ENCODE measurements around the gene DNM3.

The DNM3 gene

GRCh38 chr1:172203135-172203823 lies 362.0 kb downstream of the DNM3 start:
- no peak for DNase-seq

DNA sequence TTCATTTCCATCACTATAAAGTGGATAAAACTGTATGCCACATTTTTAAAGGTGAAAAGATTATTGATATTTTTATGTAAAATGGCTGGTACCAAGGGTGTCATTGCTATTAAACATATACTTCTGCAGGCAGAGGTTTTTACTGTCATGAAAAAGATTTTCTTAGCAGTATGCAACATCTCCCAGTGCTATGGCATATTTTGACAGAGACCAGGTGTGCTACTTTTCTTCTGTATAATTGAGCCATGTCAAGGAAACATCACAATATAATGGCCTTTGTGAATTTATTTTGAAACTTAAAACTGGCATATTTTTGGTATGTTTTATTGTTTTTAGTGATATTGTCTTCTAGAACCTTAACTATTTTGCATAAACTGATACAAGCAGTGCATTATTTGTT lies 362.6 kb downstream of the DNM3 start:
- DNase-seq, result no peak

- DNase-seq, result no peak
These were observed 365.0 kb downstream of the DNM3 start for GRCh38 chr1:172206256-172206655.

DNA sequence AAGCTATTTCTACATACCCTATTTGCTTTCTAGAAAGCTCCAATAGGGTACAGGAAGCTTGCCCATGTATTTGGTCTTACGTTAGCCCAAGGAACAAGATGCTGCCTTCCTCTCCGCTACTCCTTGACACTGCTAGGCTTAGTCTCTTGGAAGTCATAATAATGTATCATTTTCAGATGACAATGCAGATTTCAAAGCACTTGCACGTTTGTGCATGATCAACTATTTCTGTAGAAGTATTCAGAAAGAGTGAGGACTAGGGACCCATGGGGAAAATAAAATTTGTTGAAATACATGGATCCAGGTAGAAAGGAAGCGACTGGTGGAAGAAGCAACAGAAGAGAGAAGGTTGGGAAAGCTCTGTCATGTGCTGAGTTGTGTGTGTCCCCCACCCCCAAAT lies 367.3 kb downstream of the DNM3 start:
- DNase-seq, result no peak

DNA sequence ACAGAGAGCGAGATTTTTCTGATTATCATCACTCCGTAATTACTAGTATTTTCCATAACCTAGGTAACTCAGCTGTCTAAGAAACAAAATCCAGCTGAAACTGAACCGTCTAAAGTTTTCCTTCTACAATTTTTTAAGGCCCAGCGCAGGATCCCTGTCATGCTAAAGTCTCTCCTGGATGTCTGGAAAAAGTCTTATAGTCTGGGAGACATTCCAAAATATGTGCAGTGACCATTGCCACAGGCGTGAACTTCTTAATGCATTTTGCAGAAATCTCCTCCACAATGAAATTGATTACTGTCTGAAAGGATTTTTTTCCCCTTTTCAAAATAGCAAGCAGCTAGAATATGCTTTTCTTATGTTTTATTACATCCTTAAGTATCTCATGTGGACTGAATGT lies 369.9 kb downstream of the DNM3 start:
- DNase-seq, result no peak

GRCh38 chr1:172212124-172212523 lies 370.8 kb downstream of the DNM3 start:
- no peak for DNase-seq

DNA sequence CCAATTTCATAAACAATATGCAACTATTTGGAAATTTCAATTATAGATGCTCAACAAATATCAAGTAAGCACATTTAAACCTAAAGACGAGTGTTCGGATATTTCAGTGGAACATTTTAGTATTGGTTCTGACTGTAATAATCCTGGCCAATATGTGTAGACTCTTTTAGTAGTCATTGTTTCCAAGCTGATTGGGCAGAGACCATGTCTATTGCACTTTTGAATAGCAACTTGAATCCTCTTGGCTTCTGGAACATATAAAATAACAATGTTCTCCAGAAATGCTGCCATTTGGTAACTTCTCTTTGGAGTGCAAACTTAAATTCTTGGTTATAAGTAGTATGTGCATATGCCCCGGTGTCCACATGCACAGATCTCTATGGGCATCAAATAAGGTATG lies 373.7 kb downstream of the DNM3 start:
- DNase-seq, result no peak

GRCh38 chr1:172219966-172220365 lies 378.7 kb downstream of the DNM3 start:
- no peak for DNase-seq

- DNase-seq, result no peak
These were observed 379.1 kb downstream of the DNM3 start for GRCh38 chr1:172220376-172220775.

GRCh38 chr1:172221436-172221835 lies 380.1 kb downstream of the DNM3 start:
- no peak for DNase-seq

DNA sequence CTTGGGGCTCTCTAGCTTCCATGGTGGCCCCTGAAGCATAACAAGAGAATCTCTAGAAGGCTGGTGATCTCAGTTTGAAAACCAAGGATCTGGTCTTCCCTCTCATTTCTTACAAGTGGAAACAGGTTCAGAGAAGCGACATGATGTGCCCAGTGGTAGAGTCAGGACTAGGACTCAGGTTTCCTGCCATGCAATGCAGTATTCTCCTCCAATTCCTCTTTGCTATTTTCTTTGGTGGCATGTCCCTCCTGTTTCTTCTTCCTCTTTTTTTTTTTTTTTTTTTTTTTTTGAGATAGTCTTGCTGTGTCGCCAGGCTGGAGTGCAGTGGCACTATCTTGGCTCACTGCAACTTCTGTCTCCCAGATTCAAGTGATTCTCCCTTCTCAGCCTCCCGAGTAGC lies 383.6 kb downstream of the DNM3 start:
- DNase-seq, result no peak

DNA sequence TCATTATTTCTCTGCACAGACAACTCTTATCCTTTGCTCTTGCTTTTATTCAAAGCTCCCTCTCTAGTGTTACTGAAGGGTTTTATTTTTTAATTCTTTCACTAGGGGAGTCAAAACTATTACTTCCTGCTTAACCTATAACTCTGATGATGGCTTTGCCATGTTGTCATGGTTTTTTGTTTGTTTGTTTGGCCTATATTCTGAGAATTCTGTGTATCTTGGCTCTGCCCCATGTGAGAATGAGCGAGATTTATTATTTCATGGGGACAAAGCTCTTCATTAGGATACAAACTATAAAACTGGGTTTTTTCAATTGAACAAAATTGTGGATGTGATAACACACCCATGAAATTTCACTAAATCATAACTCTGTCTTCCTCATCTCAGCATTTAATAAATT lies 388.6 kb downstream of the DNM3 start:
- no peak for DNase-seq

DNA sequence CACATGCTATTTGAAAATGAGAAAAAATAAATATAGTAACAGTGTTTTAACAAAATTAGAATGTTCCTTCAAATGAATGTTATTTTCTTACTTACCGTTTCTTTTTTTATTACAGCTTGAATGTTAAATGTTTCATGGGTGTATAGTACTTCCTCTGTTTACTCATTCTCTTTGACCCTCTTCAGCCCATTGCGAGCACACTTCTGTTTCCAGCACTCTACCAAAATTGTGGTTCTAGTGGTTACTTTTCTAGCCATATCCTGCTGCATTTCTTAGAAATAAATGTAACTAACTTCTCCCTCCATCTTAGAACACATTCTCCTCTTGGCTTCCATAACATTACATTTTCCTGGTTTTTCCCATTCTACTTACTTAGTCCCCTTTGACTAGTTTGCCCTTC lies 389.2 kb downstream of the DNM3 start:
- DNase-seq, result no peak

GRCh38 chr1:172236958-172237357 lies 395.7 kb downstream of the DNM3 start:
- DNase-seq, result no peak

DNA sequence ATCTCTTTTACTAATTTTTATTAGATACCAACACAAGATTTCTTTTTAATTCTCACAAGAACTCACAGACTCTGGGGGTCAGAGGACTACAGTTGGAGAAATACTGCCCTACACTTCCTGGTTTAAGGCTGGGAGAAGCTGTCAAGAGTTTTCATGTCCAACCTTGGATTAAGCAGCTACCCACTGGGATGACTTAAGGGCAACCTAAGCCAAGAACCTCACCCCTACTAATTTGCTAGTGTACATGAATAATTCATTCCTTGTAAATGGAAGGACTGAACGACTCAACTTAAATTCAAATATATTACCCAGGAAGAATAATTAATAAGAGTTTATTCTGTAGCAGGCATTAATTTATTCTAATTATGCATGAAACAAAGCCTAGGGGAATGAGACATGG lies 396.9 kb downstream of the DNM3 start:
- DNase-seq, result no peak

DNA sequence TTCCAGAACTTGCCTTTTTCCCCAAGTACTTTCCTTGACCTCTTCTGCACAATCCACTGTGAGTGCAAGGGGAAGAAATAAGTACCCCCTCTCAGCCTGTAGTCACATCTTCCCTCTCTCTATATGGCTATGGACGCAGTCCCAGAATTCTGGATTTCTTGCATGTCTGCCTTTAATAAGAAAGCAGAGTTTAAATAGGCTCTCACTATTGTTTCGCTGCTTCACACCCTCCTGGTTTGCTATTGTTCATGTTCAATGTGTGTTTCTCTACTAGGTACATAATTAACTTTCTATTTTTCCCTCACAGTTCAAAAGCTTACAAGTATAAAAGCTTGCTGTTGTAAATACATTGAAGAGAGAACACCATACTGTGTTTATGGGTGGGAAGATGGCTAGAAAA lies 397.7 kb downstream of the DNM3 start:
- DNase-seq, result no peak

GRCh38 chr1:172239901-172240300 lies 398.6 kb downstream of the DNM3 start:
- DNase-seq, result no peak

GRCh38 chr1:172241540-172241939 lies 400.2 kb downstream of the DNM3 start:
- no peak for DNase-seq

GRCh38 chr1:172244865-172245264 lies 403.6 kb downstream of the DNM3 start:
- no peak for DNase-seq

- no peak for DNase-seq
These were observed 404.5 kb downstream of the DNM3 start for GRCh38 chr1:172245788-172246187.

GRCh38 chr1:172246521-172247390 lies 405.5 kb downstream of the DNM3 start:
- no peak for DNase-seq

DNA sequence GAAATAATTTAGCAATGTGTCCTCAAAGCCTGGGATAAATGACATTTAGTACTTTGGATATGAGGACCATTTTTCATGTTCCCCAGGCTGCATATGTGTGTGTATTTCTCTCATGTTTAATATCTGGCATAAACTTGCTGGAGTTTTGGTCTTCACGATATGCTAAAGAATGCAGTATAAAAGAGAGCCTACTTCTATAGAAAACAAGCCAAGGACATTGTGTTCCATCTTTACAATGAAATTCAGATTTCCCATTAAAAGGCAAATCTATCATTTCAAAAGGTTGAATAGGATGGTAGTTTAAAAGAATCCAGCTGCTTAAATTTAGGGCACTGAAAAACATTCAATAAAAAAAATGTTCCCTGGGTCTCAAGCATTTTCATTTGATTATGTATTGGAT lies 410.2 kb downstream of the DNM3 start:
- no peak for DNase-seq

DNA sequence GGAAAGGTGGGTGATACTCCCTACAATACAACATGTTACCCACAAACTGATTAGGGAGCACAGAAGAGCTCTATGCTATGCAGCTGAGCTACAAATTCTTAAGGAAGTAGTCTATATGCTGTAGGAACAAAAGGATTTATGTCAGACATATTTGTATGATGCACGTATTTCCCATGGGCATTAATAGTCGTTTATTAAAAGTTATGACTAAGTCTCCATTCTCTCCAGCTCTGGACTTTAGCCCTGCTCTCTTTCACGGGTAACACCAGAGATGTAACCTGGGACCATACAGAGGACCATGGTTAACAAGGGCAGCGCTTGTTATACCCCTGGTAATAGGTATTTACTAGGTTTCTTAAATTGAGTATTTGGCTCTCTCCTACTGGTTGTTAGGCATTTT lies 411.0 kb downstream of the DNM3 start:
- DNase-seq, result no peak

DNA sequence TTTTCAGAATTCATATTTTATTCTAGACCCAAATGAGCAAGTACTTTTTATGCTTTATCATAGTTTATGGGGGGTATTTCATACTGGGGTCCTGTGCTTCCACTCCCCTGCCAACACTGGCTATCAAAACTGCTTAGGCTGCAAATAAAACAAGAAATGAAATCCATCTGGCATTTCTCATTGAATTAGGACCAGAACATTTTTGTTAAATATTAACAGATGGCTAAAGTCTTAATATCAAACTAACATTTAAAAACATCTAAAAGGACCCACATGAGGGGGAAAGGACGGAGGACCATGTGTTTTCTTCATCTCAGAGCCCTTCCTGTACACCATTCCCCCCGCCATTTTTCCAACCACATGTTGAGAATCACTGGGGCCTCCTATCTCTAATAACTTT lies 411.7 kb downstream of the DNM3 start:
- no peak for DNase-seq
